ENCODE results near the gene EIF1B.

EIF1B gene

GRCh38 chr3:40340541-40341170 lies 31.1 kb downstream of the EIF1B start:
- DNase-seq (ENCODE audit: low read depth, low spot score), result no peak

DNA sequence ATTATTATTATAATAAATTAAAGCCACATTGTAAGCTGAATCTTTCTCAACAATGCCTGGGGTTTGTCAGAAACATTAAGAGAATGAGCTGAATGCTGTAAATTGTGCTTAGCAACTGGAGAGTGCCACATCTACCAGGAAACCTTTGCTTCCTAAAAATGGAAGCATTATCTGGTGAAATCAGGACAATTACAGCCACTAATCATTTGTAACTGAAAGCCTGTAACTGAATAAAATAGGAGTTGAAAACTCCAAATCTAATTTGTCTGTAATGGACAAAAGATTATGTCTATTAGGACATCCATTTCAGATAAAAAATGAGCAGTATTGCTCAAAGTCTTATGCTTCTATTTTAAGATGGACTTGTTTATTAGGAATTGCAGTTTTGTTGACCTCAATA lies 32.2 kb downstream of the EIF1B start:
- DNase-seq (ENCODE audit: low read depth, low spot score), result no peak

- DNase-seq (ENCODE audit: low read depth, low spot score), result no peak
These were observed 41.0 kb downstream of the EIF1B start for GRCh38 chr3:40350529-40350928.

DNA sequence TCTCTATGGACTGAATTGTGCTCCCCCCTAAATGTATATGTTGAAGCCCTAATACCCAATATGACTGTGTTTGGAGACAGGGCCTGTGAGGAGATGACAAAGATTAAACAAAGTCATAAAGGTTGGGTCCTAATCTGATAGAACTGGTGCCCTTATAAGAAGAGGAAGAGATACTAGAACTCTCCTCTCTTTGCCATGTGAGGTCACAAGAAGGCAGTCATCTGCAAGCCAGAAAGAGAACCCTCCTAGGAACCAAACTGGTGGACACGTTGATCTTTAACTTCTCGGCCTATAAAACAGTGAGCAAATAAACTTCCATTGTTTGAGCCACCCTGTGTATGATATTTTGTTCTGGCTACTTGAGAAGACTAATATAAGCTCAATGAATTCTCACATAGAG lies 45.9 kb downstream of the EIF1B start:
- no peak for DNase-seq (ENCODE audit: low read depth, low spot score)

DNA sequence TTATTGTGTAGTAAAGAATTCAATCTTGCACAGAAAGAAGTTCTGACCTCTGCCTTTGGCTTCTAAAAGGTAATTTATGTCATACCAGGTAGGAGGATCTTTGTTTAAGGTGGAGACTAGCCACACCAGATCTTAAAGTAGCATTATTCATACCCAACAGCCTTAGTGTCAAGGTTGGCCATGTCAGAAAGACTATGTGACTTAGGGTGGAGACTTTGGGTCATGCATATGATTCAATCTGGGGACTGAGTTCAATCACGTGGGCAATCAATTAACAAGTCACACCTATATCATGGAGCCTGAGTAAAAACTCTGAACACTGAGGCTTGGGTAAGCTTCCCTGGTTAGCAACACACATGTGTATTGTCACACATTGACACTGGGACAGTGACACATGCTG lies 48.9 kb downstream of the EIF1B start:
- no peak for DNase-seq (ENCODE audit: low read depth, low spot score)

All from brain pericyte (primary cell).